PC-9 (cell line): ENCODE measurements around the gene GFM2. TPM values are rescaled to one million over a fixed set of nuclear protein-coding genes. Genes with fewer than 3 reads are reported as not detected.
"Not testable (repeated sequence)": the region's sequence is repeated elsewhere in the genome, so short reads cannot be mapped to it uniquely, and the experiment has no call there.

Source experiments
- BruUV-seq: library from RNA; stranded (reverse); fragments of 400-500 nt; replicated peaks from 2 replicates; lab custom pipeline; 2021; lab: Mats Ljungman, UMichigan
- CTCF ChIA-PET: fragments of 300-600 bp; sonication (Branson Sonifier 250); formaldehyde crosslinking; loops from one replicate; lab custom pipeline; 2022; ENCODE audit warnings: antibody characterized with exemption; lab: Charles Lee
- POLR2A ChIA-PET: fragments of 300-600 bp; sonication (Branson Sonifier 250); formaldehyde crosslinking; loops from one replicate; lab custom pipeline; 2022; ENCODE audit warnings: antibody characterized with exemption; ENCODE audit not compliant: unreplicated experiment; lab: Charles Lee
- DNase-seq, 2 experiments: peaks; one replicate each; pipeline versions ENCODE4 v3.0.0 to v3.0.0-alpha.2; 2015 to 2022; ENCODE audit warnings: mixed read lengths in 1 of 2
- H2AFZ ChIP-seq: fragments of 200-600 bp; sonication (generic); 2 replicates; pipeline ENCODE4 v1.8.1; 2017; ENCODE audit warnings: antibody characterized with exemption
- H3F3A ChIP-seq: fragments of 200-600 bp; sonication (generic); 2 replicates; pipeline ENCODE4 v1.8.1; 2017; ENCODE audit warnings: antibody characterized with exemption, mild to moderate bottlenecking, low read depth; ENCODE audit not compliant: insufficient read depth
- H3K27ac ChIP-seq: fragments of 200-600 bp; sonication (generic); 2 replicates; pipeline ENCODE4 v1.6.1; 2016; ENCODE audit warnings: mixed run types
- H3K27me3 ChIP-seq: fragments of 200-600 bp; sonication (generic); 2 replicates; pipeline ENCODE4 v1.6.1; 2016; ENCODE audit warnings: low read depth, mixed run types; ENCODE audit not compliant: insufficient read depth
- H3K36me3 ChIP-seq: fragments of 200-600 bp; sonication (generic); 2 replicates; pipeline ENCODE4 v1.6.1; 2016; ENCODE audit warnings: low read depth, mixed run types
- H3K4me1 ChIP-seq: fragments of 200-600 bp; sonication (generic); replicated peaks from 2 replicates; pipeline ENCODE4 v1.6.1; 2016; ENCODE audit warnings: mixed run types; ENCODE audit not compliant: insufficient read depth
- H3K4me2 ChIP-seq: fragments of 200-600 bp; sonication (generic); 2 replicates; pipeline ENCODE4 v1.6.1; 2017; ENCODE audit warnings: mixed run types
- H3K4me3 ChIP-seq: fragments of 200-600 bp; sonication (generic); 2 replicates; pipeline ENCODE4 v1.6.1; 2016; ENCODE audit warnings: mixed run types
- H3K79me2 ChIP-seq: fragments of 200-600 bp; sonication (generic); 2 replicates; pipeline ENCODE4 v1.6.1; 2017; ENCODE audit warnings: low read depth, mixed run types
- H3K9me2 ChIP-seq: fragments of 200-600 bp; sonication (generic); 2 replicates; pipeline ENCODE4 v1.8.1; 2017; ENCODE audit warnings: mild to moderate bottlenecking; ENCODE audit not compliant: insufficient read depth
- H3K9me3 ChIP-seq: fragments of 200-600 bp; sonication (generic); 2 replicates; pipeline ENCODE4 v1.8.1; 2016; ENCODE audit warnings: low read depth; ENCODE audit not compliant: insufficient read depth
- H4K20me1 ChIP-seq: fragments of 200-600 bp; sonication (generic); 2 replicates; pipeline ENCODE4 v1.8.1; 2017; ENCODE audit not compliant: insufficient read depth
- CTCF ChIP-seq: fragments of 200-600 bp; sonication (generic); conservative IDR thresholded peaks from 2 replicates; pipeline ENCODE4 v1.6.1; 2017; ENCODE audit warnings: mixed run types, antibody characterized with exemption, mild to moderate bottlenecking, moderate library complexity
- EZH2 ChIP-seq: fragments of 200-600 bp; sonication (generic); IDR thresholded peaks from 2 replicates; pipeline ENCODE4 v1.8.0; 2017; ENCODE audit warnings: antibody characterized with exemption, low read depth
- intact Hi-C: fragments of 100-400 bp; cut with micrococcal nuclease; formaldehyde crosslinking; loops from one replicate; pipeline ENCODE4 v1.10.0; 2022; ENCODE audit not compliant: unreplicated experiment
- total RNA-seq: library from RNA; stranded (reverse); gene quantifications from 2 replicates; pipeline ENCODE4 v1.2.3, GENCODE V29; 2021

Gene GFM2
- total RNA-seq, 1 experiment from 2014 or later = 39.8 TPM

- CTCF ChIA-PET = not testable (repeated sequence)
Measured at GRCh38 chr5:74678123-74678522, 88.8 kb downstream of the GFM2 start.

DNA sequence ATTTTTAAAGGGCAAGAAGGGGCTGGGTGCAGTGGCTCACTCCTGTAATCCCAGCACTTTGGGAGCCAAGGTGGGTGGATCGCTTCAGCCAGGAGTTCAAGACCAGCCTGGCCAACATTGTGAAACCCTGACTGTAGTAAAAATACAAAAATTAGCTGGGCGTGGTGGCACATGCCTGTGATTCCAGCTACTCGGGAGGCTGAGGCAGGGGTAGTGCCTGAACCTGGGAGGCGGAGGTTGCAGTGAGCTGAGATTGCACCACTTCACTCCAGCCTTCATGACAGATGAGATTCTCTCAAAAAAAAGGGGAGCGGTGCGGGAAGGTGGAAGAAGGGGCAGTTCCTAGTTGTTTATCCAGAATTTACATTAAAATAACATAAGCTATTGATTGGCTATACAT is 90.5 kb downstream of the GFM2 start:
- DNase-seq, H3K27me3 ChIP-seq, H3K9me3 ChIP-seq, H3K4me3 ChIP-seq, H3K9me2 ChIP-seq, H3K27ac ChIP-seq, H3K4me2 ChIP-seq, CTCF ChIA-PET, H3F3A ChIP-seq, H2AFZ ChIP-seq, H4K20me1 ChIP-seq, H3K79me2 ChIP-seq, H3K36me3 ChIP-seq, BruUV-seq: not testable (repeated sequence)
- peaks cover 16% of the 10 kb centered on the region; the same call in 1 of the 2 replicates for H3K4me1 ChIP-seq
- POLR2A ChIA-PET = interaction anchor here (0.7 kb wide), 1 partner anchor 298 kb away, joined by 4 read pairs; no protein-coding TSS in a partner anchor
- intact Hi-C loops = loop anchor here (10.0 kb wide), 1 partner anchor 658 kb away; the partner anchor contains the start of gene HMGCR

More at GRCh38 chr5:74678123-74678522, 88.8 kb downstream of the GFM2 start:
- BruUV-seq, H2AFZ ChIP-seq, H3K36me3 ChIP-seq, H3K9me3 ChIP-seq, POLR2A ChIA-PET, H3K9me2 ChIP-seq, H3K27me3 ChIP-seq, H3K4me3 ChIP-seq, H3F3A ChIP-seq, H3K4me2 ChIP-seq, H3K27ac ChIP-seq, H4K20me1 ChIP-seq, H3K79me2 ChIP-seq, DNase-seq: not testable (repeated sequence)
- intact Hi-C loops = loop anchor here (10.0 kb wide), 1 partner anchor 657 kb away; the partner anchor contains the start of gene HMGCR
- peaks cover 11% of the 10 kb centered on the region; the same call in 1 of the 2 replicates for H3K4me1 ChIP-seq

DNA sequence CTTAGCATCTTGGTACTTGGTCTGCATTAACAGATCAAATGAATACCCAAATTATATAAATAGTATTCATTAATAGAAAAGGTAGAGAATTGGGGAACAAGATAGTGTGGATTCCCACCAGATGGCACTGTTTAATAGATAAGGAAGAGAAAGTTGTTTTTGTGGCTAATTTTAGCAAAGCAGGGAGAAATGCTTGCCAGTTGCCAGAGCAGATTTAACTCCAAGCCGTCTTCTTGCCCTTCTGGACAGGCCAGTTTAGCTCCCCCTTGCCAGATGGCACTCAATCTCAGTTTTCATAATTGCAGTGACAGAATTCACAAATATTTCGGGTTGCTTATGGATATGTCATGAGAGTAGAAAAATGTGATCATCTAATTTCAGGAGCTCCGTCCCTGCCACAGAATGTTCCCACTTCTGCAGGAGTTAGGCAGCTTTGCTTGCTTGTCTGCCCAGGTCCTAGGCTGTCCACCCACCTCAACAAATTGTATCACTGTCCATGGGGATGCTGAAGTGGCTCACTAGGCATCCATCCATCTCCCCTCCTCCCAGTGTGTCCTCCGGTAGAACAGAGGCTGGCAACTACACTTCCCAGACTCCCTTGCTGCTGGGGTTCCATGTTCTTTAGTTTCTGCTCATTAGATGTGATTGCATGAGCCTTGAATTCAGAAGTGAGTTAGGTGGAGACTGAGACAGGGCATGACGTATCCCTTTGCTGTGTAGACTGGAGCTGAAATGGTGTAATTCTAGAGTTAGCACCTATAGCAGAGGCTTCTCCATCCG is 93.7 kb downstream of the GFM2 start:
- Histone ChIP-seq H2AFZ (no peak overlapping the region), H3K4me1 (peaks cover 9% of the 10 kb centered on the region; the same call in 1 of the 2 replicates), H3K27me3 (no peaks in the 10 kb centered on the region), H3K36me3 (no peaks in the 10 kb centered on the region), H4K20me1 (no peaks in the 10 kb centered on the region), H3F3A (0 out of 2 replicates have a peak, but pooled peaks cover 5% of the 10 kb centered on the region), H3K79me2 (no peaks in the 10 kb centered on the region), H3K27ac (no peak overlapping the region), H3K4me3 (no peak overlapping the region), H3K9me2 (no peaks in the 10 kb centered on the region), H3K9me3 (peaks cover 12% of the 10 kb centered on the region; the same call in 1 of the 2 replicates), H3K4me2 (peak overlapping the region; percentile 37; the same call in 1 of the 2 replicates)
- BruUV-seq = no TSS peak
- ChIA-PET POLR2A (no interaction called here), CTCF (interaction anchor here (0.5 kb wide), 1 partner anchor 42 kb away, joined by 4 read pairs; no protein-coding TSS in a partner anchor)
- peak; percentile 29 to 66 for DNase-seq
- TF ChIP-seq CTCF (peak; percentile 63), EZH2 (no peak)
- intact Hi-C loops = loop anchor here (1.0 to 10.0 kb wide), 4 partner anchors 229 to 662 kb away; partner anchors contain the start of gene HMGCR
